ENCODE data around the gene ABHD6. TPM values are rescaled to one million over a fixed set of nuclear protein-coding genes. Genes with fewer than 3 reads are reported as not detected.
"Not testable (repeated sequence)": the region's sequence is repeated elsewhere in the genome, so short reads cannot be mapped to it uniquely, and the experiment has no call there.

ABHD6 gene
- total and polyA plus RNA-seq, 11 donors: 2.9 to 14.6 (median 6.9) TPM

GRCh38 chr3:58217209-58217811 lies 20.3 kb upstream of the ABHD6 start:
- Histone ChIP-seq H3K4me1 (peaks cover 0 to 43% (median 12%) of the 10 kb centered on the region in 12 donors), H3K27ac (peak overlapping the region in 6 of 12 donors; percentile 8 to 38 (median 30)), H3K27me3 (no peaks in the 10 kb centered on the region), H3K4me3 (peak overlapping the region in 1 of 12 donors; percentile 11), H3K9me3 (no peaks in the 10 kb centered on the region), H3K36me3 (no peaks in the 10 kb centered on the region)
- peak; percentile 81 to 98 (median 96) for ATAC-seq
- peak; percentile 74 to 86 (median 77) for DNase-seq
- TF ChIP-seq CTCF (IDR thresholded peaks at IDR 0.05): peak; percentile 53 to 76 (median 72)
- no peak for TF ChIP-seq POLR2A (IDR thresholded peaks at IDR 0.05)
- 12 to 26% (median 15%) methylated on average over 15 of the region's 15 CpGs for WGBS, 4 donors
- intact Hi-C loops (cut with DNase I): loop anchor here in 5 of 10 donors (1.0 to 5.0 kb wide), 4 partner anchors 29 to 40 kb away; no protein-coding TSS in a partner anchor

- H3K4me1 ChIP-seq: peaks cover 0 to 43% (median 12%) of the 10 kb centered on the region in 12 donors
- no peaks in the 10 kb centered on the region for H3K27me3 ChIP-seq
- H3K36me3 ChIP-seq: no peaks in the 10 kb centered on the region
- no peak overlapping the region for H3K4me3 ChIP-seq
- peak overlapping the region in 1 of 12 donors; percentile 11 for H3K27ac ChIP-seq
- intact Hi-C loops (cut with DNase I): loop anchor here in 2 of 10 donors (5.0 kb wide), 1 partner anchor 42 kb away; no protein-coding TSS in a partner anchor
- WGBS, 4 donors: 66 to 73% (median 67%) methylated on average over 1 of the region's 1 CpG
- TF ChIP-seq CTCF (IDR thresholded peaks at IDR 0.05): no peak
- TF ChIP-seq POLR2A (IDR thresholded peaks at IDR 0.05): no peak
- no peak for ATAC-seq
- no peak for DNase-seq
- H3K9me3 ChIP-seq: no peaks in the 10 kb centered on the region
These were observed 18.7 kb upstream of the ABHD6 start for GRCh38 chr3:58218904-58219303.

GRCh38 chr3:58222161-58222724 lies 15.3 kb upstream of the ABHD6 start:
- Histone ChIP-seq H3K27me3 (no peaks in the 10 kb centered on the region), H3K4me3 (no peak overlapping the region), H3K36me3 (no peaks in the 10 kb centered on the region), H3K27ac (no peak overlapping the region), H3K4me1 (peaks cover 0 to 20% (median 5%) of the 10 kb centered on the region in 12 donors), H3K9me3 (no peaks in the 10 kb centered on the region)
- intact Hi-C loops (cut with DNase I): loop anchor here in 1 of 10 donors (5.0 kb wide), 1 partner anchor 35 kb away; no protein-coding TSS in a partner anchor
- TF ChIP-seq CTCF (IDR thresholded peaks at IDR 0.05) (no peak), POLR2A (IDR thresholded peaks at IDR 0.05) (no peak)
- no peak for DNase-seq
- WGBS, 4 donors: 70 to 79% (median 79%) methylated on average over 8 of the region's 8 CpGs
- ATAC-seq: no peak

- intact Hi-C loops (cut with DNase I): loop anchor here in 1 of 10 donors (5.0 kb wide), 1 partner anchor 37 kb away; no protein-coding TSS in a partner anchor
- Histone ChIP-seq H3K4me3 (no peak overlapping the region), H3K36me3 (no peaks in the 10 kb centered on the region), H3K4me1 (peaks cover 0 to 7% (median 0%) of the 10 kb centered on the region in 12 donors), H3K9me3 (no peaks in the 10 kb centered on the region), H3K27ac (no peak overlapping the region), H3K27me3 (no peaks in the 10 kb centered on the region)
- WGBS, 4 donors: 91 to 97% (median 93%) methylated on average over 4 of the region's 4 CpGs
- ATAC-seq (no peak), DNase-seq (no peak)
- no peak for TF ChIP-seq CTCF (IDR thresholded peaks at IDR 0.05)
- TF ChIP-seq POLR2A (IDR thresholded peaks at IDR 0.05): no peak
These were observed 13.7 kb upstream of the ABHD6 start for GRCh38 chr3:58223855-58224254.

- intact Hi-C loops (cut with DNase I); H3K9me3 ChIP-seq; H3K36me3 ChIP-seq; H3K4me1 ChIP-seq; H3K4me3 ChIP-seq; DNase-seq; H3K27ac ChIP-seq; ATAC-seq; H3K27me3 ChIP-seq: not testable (repeated sequence)
- WGBS, 4 donors: 92 to 96% (median 94%) methylated on average over 3 of the region's 3 CpGs
These were observed 9.7 kb upstream of the ABHD6 start for GRCh38 chr3:58227933-58228332.
